ENCODE data around the gene RNF213.
"Not testable (repeated sequence)": the region's sequence is repeated elsewhere in the genome, so short reads cannot be mapped to it uniquely, and the experiment has no call there.

Gene RNF213

GRCh38 chr17:80393241-80393890 is 132.7 kb downstream of the RNF213 start:
- DNase-seq (ENCODE audit: low read depth) = no peak

GRCh38 chr17:80393961-80394360 is 133.3 kb downstream of the RNF213 start:
- DNase-seq (ENCODE audit: low read depth) = no peak

GRCh38 chr17:80394629-80395216 is 134.1 kb downstream of the RNF213 start:
- DNase-seq (ENCODE audit: low read depth) = no peak

- DNase-seq (ENCODE audit: low read depth) = no peak
Observed at GRCh38 chr17:80395402-80396151, 134.9 kb downstream of the RNF213 start.

- DNase-seq (ENCODE audit: low read depth) = no peak
Observed at GRCh38 chr17:80396157-80397033, 135.7 kb downstream of the RNF213 start.

- no peak for DNase-seq (ENCODE audit: low read depth)
Observed at GRCh38 chr17:80397034-80397387, 136.4 kb downstream of the RNF213 start.

- DNase-seq (ENCODE audit: low read depth) = no peak
Observed at GRCh38 chr17:80397686-80398085, 137.0 kb downstream of the RNF213 start.

- not testable (repeated sequence) for DNase-seq (ENCODE audit: low read depth)
Observed at GRCh38 chr17:80401086-80401485, 140.4 kb downstream of the RNF213 start.

- not testable (repeated sequence) for DNase-seq (ENCODE audit: low read depth)
Observed at GRCh38 chr17:80402102-80402501, 141.4 kb downstream of the RNF213 start.

- no peak for DNase-seq (ENCODE audit: low read depth)
Observed at GRCh38 chr17:80402959-80403358, 142.3 kb downstream of the RNF213 start.

- DNase-seq (ENCODE audit: low read depth) = no peak
Observed at GRCh38 chr17:80406146-80406545, 145.5 kb downstream of the RNF213 start.

GRCh38 chr17:80407917-80408316 is 147.3 kb downstream of the RNF213 start:
- DNase-seq (ENCODE audit: low read depth) = not testable (repeated sequence)

GRCh38 chr17:80408872-80409271 is 148.2 kb downstream of the RNF213 start:
- no peak for DNase-seq (ENCODE audit: low read depth)

GRCh38 chr17:80409626-80410025 is 149.0 kb downstream of the RNF213 start:
- DNase-seq (ENCODE audit: low read depth) = no peak

- not testable (repeated sequence) for DNase-seq (ENCODE audit: low read depth)
Observed at GRCh38 chr17:80410441-80411087, 149.9 kb downstream of the RNF213 start.

- no peak for DNase-seq (ENCODE audit: low read depth)
Observed at GRCh38 chr17:80413771-80414507, 153.3 kb downstream of the RNF213 start.

GRCh38 chr17:80414508-80414802 is 153.8 kb downstream of the RNF213 start:
- DNase-seq (ENCODE audit: low read depth) = peak; percentile 2

- peak; percentile 94 for DNase-seq (ENCODE audit: low read depth)
Observed at GRCh38 chr17:80414803-80415625, 154.4 kb downstream of the RNF213 start, which contains the start of gene ENDOV. Gene ENDOV, plus strand, starts transcription at chr17:80415167. Its CDS starts 28 bp downstream, at chr17:80415195.

GRCh38 chr17:80415626-80416137 is 155.0 kb downstream of the RNF213 start:
- DNase-seq (ENCODE audit: low read depth) = no peak

Measured in T follicular helper cell (primary cell).